Naive thymus-derived CD4-positive, alpha-beta T cell (primary cell): ENCODE data around the gene ANXA8. TPM values are rescaled to one million over a fixed set of nuclear protein-coding genes. Genes with fewer than 3 reads are reported as not detected.
"Not testable (repeated sequence)": the region's sequence is repeated elsewhere in the genome, so short reads cannot be mapped to it uniquely, and the experiment has no call there.

Source experiments
- ATAC-seq: fragments of 150-1000 bp; cut with Tn5 transposase; 2 replicates; pipeline ENCODE4 v1.10.0; 2021; ENCODE audit warnings: mild to moderate bottlenecking, moderate library complexity
- CTCF ChIA-PET: fragments of 350-600 bp; sonication (Branson Sonifier 250); formaldehyde crosslinking; loops from one replicate; lab custom pipeline; 2021; ENCODE audit warnings: antibody characterized with exemption; lab: Charles Lee
- POLR2A ChIA-PET: fragments of 350-600 bp; sonication (Branson Sonifier 250); formaldehyde crosslinking; loops from one replicate; lab custom pipeline; 2021; ENCODE audit warnings: antibody characterized with exemption, inconsistent platforms; lab: Charles Lee
- DNase-seq, 9 donors: peaks; one replicate each; pipeline versions ENCODE4 v3.0.0 to v3.0.0-alpha.2; 2020 to 2022; ENCODE audit warnings: mixed read lengths in 1 of 9
- H3K27ac ChIP-seq: one replicate; pipeline ENCODE4 v1.7.0; 2013; ENCODE audit warnings: mild to moderate bottlenecking, low read depth, low read length, moderate library complexity
- H3K27me3 ChIP-seq, 2 donors: one replicate each; pipeline ENCODE4 v1.7.0; 2013; ENCODE audit warnings: low read length in 2 of 2, mild to moderate bottlenecking in 2 of 2, moderate library complexity in 2 of 2; ENCODE audit not compliant: control insufficient read depth in 2 of 2, insufficient read depth in 2 of 2
- H3K36me3 ChIP-seq, 3 experiments: 1 replicate in 2 of 3; 2 replicates in 1 of 3; pipeline ENCODE4 v1.7.0; 2013; ENCODE audit warnings: low read length in 3 of 3, mild to moderate bottlenecking in 3 of 3, moderate library complexity in 1 of 3; ENCODE audit not compliant: insufficient read depth in 3 of 3, control insufficient read depth in 2 of 3
- H3K4me1 ChIP-seq, 2 donors: one replicate each; pipeline ENCODE4 v1.7.0; 2013; ENCODE audit warnings: low read length in 2 of 2, mild to moderate bottlenecking in 2 of 2, moderate library complexity in 1 of 2; ENCODE audit not compliant: control insufficient read depth in 2 of 2, insufficient read depth in 2 of 2
- H3K4me3 ChIP-seq: 2 replicates; pipeline ENCODE4 v1.7.0; 2013; ENCODE audit warnings: mild to moderate bottlenecking, low read length
- H3K9me3 ChIP-seq, 3 experiments: 1 replicate in 2 of 3; 2 replicates in 1 of 3; pipeline ENCODE4 v1.7.0; 2013; ENCODE audit warnings: low read length in 3 of 3; ENCODE audit not compliant: control insufficient read depth in 2 of 3
- H3K27ac Mint-ChIP-seq, 9 donors: one replicate each; pipeline ENCODE4 v1.8.0; 2020 to 2022; ENCODE audit warnings: mixed read lengths in 9 of 9, mild to moderate bottlenecking in 8 of 9, moderate library complexity in 5 of 9, inconsistent platforms in 2 of 9
- H3K27me3 Mint-ChIP-seq, 5 donors: one replicate each; pipeline ENCODE4 v1.8.0; 2021 to 2022; ENCODE audit warnings: mixed read lengths in 5 of 5, mild to moderate bottlenecking in 1 of 5
- H3K36me3 Mint-ChIP-seq, 5 donors: one replicate each; pipeline ENCODE4 v1.8.0; 2020 to 2022; ENCODE audit warnings: mixed read lengths in 5 of 5, mild to moderate bottlenecking in 3 of 5, inconsistent platforms in 1 of 5
- H3K4me1 Mint-ChIP-seq, 7 donors: one replicate each; pipeline ENCODE4 v1.8.0; 2020 to 2022; ENCODE audit warnings: mixed read lengths in 7 of 7, mild to moderate bottlenecking in 3 of 7, inconsistent platforms in 1 of 7
- H3K4me3 Mint-ChIP-seq, 10 donors: one replicate each; pipeline ENCODE4 v1.8.0; 2020 to 2022; ENCODE audit warnings: mild to moderate bottlenecking in 10 of 10, mixed read lengths in 10 of 10, moderate library complexity in 6 of 10, inconsistent platforms in 2 of 10
- H3K9me3 Mint-ChIP-seq, 11 donors: one replicate each; pipeline ENCODE4 v1.8.0; 2020 to 2022; ENCODE audit warnings: mixed read lengths in 11 of 11, mild to moderate bottlenecking in 4 of 11, inconsistent platforms in 1 of 11, moderate library complexity in 1 of 11
- intact Hi-C, 2 donors: fragments of 100-400 bp; cut with micrococcal nuclease; formaldehyde crosslinking; loops; one replicate each; pipeline ENCODE4 v1.15.1; 2023
- polyA plus RNA-seq, 2 donors: library from polyadenylated mRNA; unstranded; fragments of 300-500 nt; fragmentation: Illumina TruSeq; gene quantifications; one replicate each; pipeline ENCODE4 v1.2.3, GENCODE V29; 2021
- total RNA-seq, 6 experiments: library from RNA in 5 of 6; stranded (reverse) in 5 of 6; gene quantifications; 1 replicate in 5 of 6; 2 replicates in 1 of 6; pipeline ENCODE4 v1.2.3 and lab custom pipeline; 2021 to 2026

The ANXA8 gene
- total and polyA plus RNA-seq, 7 experiments from 2014 or later = 0.63 TPM; not detected in 6

DNA sequence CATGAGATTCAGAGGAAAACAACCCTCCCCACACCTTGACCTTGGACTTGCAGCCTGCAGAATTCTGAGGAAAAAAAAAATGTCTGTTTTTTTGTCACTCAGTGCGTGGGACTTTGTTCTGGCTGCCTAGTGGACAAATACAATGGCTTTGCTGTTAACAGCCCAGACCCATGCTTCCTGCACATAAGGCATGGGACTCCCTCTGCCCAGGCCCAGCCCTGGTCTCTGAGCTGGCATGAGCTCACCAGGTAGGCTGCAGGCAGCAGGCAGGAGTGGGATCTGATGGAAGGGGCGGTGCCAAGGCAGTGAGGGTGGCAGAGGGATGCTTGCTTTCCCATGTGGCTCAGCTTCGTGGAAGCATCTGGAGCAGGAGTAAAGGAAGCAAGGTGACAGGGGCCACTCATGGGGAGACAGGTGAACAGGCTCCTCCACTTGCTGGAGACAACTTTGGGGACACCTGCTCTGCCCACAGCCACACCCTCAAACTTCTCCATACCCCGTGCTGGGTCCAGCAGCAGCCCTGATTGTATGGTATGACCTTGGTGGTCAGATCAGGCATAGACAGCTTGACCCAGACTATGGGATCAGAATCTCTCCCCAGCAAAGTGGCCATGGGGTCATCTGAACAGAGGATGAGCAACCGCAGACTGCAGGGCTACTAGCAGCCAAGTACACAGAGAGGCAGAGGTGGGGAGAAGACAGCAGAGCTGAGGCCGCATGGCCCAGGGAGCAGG is 27.0 kb downstream of the ANXA8 start:
- Histone ChIP-seq H3K36me3 (no peaks in the 10 kb centered on the region), H3K4me3 (no peak overlapping the region), H3K27me3 (no peaks in the 10 kb centered on the region), H3K9me3 (no peaks in the 10 kb centered on the region), H3K27ac (no peak overlapping the region), H3K4me1 (no peaks in the 10 kb centered on the region)
- H3K4me3 Mint-ChIP-seq = no peak overlapping the region
- H3K4me1 Mint-ChIP-seq = peaks cover 0 to 3% (median 0%) of the 10 kb centered on the region in 7 donors
- no peaks in the 10 kb centered on the region for H3K9me3 Mint-ChIP-seq
- no peak overlapping the region for H3K27ac Mint-ChIP-seq
- peaks cover 0 to 22% (median 10%) of the 10 kb centered on the region in 5 donors for H3K27me3 Mint-ChIP-seq
- CTCF ChIA-PET = no interaction called here
- POLR2A ChIA-PET = no interaction called here
- ATAC-seq = no peak
- DNase-seq = peak in 1 of 9 donors; percentile 1
- no peaks in the 10 kb centered on the region for H3K36me3 Mint-ChIP-seq
- intact Hi-C loops = no loop called here

DNA sequence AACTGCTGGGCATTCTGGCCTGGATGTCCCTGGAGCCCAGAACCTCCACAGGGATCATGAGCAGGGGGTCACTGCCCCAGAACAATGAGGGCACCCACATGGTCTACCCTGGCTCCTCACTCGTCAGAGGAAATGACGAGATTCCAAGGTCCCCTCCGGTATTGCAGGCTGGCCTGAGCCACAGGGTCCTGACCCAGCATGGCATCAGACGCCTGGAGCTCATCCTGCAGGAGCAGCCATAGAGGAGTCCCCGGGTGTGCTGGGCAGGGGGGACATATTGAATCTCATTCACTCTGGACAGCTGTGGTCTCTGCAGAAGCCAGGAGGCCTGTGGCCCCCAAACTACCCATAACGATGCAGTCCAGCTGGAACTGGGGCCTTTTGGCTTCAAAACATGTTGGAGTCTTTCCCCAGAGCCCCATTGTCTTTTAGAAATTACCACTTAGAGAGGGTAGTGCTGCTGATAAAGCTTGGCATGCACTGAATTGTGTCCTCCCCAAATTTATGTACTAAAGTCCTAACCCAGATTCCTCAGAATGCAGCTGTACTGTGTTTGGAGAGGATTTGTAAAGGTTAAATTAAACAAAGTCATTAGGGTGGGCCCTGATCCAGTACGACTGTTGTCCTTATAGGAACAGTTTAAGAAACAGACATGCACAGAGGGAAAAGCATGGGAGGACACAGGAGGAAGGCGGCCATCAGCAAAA is 27.7 kb downstream of the ANXA8 start:
- Mint-ChIP-seq H3K36me3 (no peaks in the 10 kb centered on the region), H3K27ac (no peak overlapping the region), H3K27me3 (peaks cover 0 to 22% (median 10%) of the 10 kb centered on the region in 5 donors), H3K4me3 (no peak overlapping the region), H3K4me1 (peaks cover 0 to 3% (median 0%) of the 10 kb centered on the region in 7 donors), H3K9me3 (no peaks in the 10 kb centered on the region)
- Histone ChIP-seq H3K27ac (no peak overlapping the region), H3K36me3 (no peaks in the 10 kb centered on the region), H3K27me3 (no peaks in the 10 kb centered on the region), H3K4me1 (no peaks in the 10 kb centered on the region), H3K4me3 (no peak overlapping the region), H3K9me3 (no peaks in the 10 kb centered on the region)
- ATAC-seq = no peak
- ChIA-PET POLR2A (no interaction called here), CTCF (no interaction called here)
- no peak for DNase-seq
- intact Hi-C loops = no loop called here

DNA sequence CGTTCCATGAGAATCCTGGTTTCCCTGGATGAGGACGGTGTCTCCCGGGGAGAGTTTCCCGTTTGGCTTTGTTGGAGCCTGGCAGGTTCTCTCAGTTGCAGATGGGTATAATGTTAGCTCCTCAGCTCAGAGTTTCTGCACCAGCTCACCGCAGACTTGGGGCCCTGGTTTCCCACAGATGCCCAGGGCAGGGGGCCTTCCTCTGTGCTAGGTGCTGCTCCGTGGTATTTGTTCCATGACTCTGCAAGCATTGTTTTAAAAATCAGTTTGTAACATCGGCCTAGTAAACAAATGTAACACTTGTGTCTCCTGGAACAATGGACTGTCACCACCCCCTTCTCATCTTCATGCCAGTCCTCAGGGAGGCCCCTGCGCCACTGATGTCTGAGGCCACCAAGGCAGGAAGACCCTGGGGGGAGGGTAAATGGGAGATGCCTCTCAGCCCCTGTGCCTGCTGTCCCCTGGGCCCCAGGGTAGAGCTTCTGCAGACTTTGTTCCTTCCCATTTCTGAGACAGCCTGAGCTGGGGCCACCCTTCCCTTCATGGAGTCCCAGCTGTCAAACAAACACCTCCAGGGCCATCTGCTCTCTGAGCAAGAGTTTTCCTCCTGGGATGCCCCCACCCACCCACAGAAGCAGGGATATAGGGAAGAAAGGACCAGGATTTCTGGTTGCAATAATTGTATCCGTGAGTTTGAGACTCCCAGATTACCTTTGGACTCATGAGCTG is 28.4 kb downstream of the ANXA8 start:
- peaks cover 0 to 22% (median 10%) of the 10 kb centered on the region in 5 donors for H3K27me3 Mint-ChIP-seq
- H3K4me1 Mint-ChIP-seq, ATAC-seq, CTCF ChIA-PET, POLR2A ChIA-PET, H3K9me3 Mint-ChIP-seq, H3K4me3 ChIP-seq, H3K27ac ChIP-seq, H3K4me1 ChIP-seq, H3K36me3 Mint-ChIP-seq, H3K27ac Mint-ChIP-seq, H3K36me3 ChIP-seq, H3K27me3 ChIP-seq, H3K4me3 Mint-ChIP-seq, intact Hi-C loops, DNase-seq, H3K9me3 ChIP-seq: not testable (repeated sequence)

DNA sequence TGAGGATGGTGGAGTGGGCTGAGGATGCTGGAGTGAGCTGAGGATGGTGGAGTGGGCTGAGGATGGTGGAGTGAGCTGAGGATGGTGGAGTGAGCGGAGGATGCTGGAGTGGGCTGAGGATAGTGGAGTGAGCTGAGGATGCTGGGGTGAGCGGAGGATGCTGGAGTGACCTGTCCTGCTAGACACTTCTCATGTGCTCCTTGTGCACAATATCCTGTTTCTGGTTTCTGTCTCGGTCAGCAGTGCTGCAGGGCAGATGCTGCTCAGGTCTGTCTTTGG is 29.2 kb downstream of the ANXA8 start:
- ChIA-PET POLR2A (no interaction called here), CTCF (no interaction called here)
- Mint-ChIP-seq H3K4me3 (no peak overlapping the region), H3K36me3 (no peaks in the 10 kb centered on the region), H3K4me1 (no peaks in the 10 kb centered on the region), H3K9me3 (no peaks in the 10 kb centered on the region), H3K27me3 (peaks cover 0 to 22% (median 10%) of the 10 kb centered on the region in 5 donors), H3K27ac (peak overlapping the region in 2 of 9 donors; percentile 5 to 44)
- ATAC-seq (no peak), DNase-seq (no peak)
- Histone ChIP-seq H3K36me3 (no peaks in the 10 kb centered on the region), H3K4me1 (no peaks in the 10 kb centered on the region), H3K27ac (no peak overlapping the region), H3K4me3 (no peak overlapping the region), H3K27me3 (no peaks in the 10 kb centered on the region), H3K9me3 (no peaks in the 10 kb centered on the region)
- intact Hi-C loops = no loop called here

DNA sequence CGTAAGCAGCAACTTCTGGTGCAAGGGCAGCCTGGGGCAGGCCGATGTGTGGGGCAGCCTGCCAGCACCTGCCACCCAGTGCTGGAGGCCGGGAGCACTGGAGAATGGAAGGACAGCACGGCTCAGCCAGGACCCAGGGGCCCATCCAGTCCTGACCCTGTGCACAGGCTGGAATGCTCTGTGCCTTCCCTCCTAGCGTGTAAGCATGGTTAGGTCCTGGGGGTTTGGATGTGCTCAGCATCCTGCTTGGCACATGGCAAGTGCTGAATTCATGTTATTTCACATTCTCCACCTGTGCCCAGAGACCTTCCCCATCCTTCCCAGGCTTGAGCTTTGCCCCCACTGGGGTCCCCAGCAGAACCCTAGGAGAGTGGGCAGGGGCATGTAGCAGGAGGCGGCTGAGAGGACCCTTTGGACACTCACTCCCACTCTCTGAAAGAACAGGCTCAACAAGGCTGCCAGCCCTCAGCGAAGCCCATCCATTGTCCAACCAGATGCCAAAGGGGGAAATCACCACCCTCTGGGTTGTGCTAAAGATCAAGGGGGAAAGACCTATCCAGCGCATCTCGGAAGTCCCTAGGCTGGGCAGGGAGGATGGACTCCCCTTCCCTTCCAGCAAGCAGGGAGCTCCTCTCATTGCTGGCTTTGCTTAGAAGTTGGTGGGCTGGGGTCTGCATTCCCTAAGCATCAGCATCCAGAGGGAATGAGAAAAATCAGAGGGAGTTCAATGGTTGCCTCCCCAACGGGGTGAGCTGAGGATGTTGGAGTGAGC is 29.7 kb downstream of the ANXA8 start:
- Histone ChIP-seq H3K4me1 (no peaks in the 10 kb centered on the region), H3K9me3 (no peaks in the 10 kb centered on the region), H3K27me3 (no peaks in the 10 kb centered on the region), H3K4me3 (no peak overlapping the region), H3K27ac (no peak overlapping the region), H3K36me3 (no peaks in the 10 kb centered on the region)
- ATAC-seq (no peak), DNase-seq (no peak)
- ChIA-PET POLR2A (no interaction called here), CTCF (no interaction called here)
- Mint-ChIP-seq H3K36me3 (no peaks in the 10 kb centered on the region), H3K27ac (peak overlapping the region in 2 of 9 donors; percentile 5 to 44), H3K4me3 (no peak overlapping the region), H3K27me3 (peaks cover 0 to 22% (median 10%) of the 10 kb centered on the region in 5 donors), H3K4me1 (peaks cover 0 to 1% (median 0%) of the 10 kb centered on the region in 7 donors), H3K9me3 (no peaks in the 10 kb centered on the region)
- intact Hi-C loops = no loop called here

DNA sequence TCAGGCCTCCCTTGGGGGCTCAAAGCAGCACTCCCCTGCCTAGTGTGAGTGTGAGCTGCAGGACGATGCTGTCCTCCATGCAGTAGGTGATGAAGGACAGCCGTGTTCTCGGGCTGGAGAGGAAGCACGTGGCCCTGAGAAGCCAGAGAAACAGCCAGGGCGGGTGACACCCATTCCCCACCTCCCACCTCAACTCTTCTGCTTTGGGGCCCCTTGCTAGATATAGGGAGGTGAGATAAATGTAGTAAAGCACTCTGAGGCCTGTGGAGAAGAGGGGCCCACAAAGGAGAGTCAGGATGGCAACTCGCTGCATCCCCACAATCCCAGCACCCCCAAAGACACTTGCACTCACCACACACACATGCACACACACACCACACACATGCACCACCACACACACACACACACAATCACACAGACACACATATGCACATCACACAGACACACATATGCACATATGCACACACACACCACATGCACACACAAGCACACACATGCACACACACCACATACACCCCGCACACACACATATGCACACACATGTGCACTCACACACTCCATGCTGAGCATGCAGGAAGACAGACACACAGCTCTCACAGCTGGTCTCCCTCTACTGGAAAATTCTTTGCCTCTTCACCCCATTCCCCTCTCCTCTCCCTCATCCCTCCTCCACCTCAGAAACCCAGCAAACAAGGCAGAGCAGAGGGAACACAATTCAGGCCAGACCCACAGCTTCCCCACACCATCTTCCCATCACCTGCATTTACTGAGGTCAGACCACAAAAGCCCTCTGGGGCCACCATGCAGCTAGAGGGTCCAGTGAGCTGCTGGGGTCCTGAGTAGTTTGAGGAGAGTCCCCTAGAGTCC is 30.5 kb downstream of the ANXA8 start:
- Mint-ChIP-seq H3K27me3 (peaks cover 0 to 16% (median 4%) of the 10 kb centered on the region in 5 donors), H3K36me3 (no peaks in the 10 kb centered on the region), H3K4me3 (no peak overlapping the region), H3K27ac (no peak overlapping the region), H3K9me3 (no peaks in the 10 kb centered on the region), H3K4me1 (peaks cover 0 to 10% (median 8%) of the 10 kb centered on the region in 7 donors)
- Histone ChIP-seq H3K36me3 (no peaks in the 10 kb centered on the region), H3K4me3 (no peak overlapping the region), H3K27me3 (no peaks in the 10 kb centered on the region), H3K27ac (no peak overlapping the region), H3K4me1 (peaks cover 0 to under 1% of the 10 kb centered on the region in 2 donors), H3K9me3 (no peaks in the 10 kb centered on the region)
- ChIA-PET CTCF (no interaction called here), POLR2A (no interaction called here)
- intact Hi-C loops = no loop called here
- DNase-seq = no peak
- no peak for ATAC-seq
